GM21528 (cell line): ENCODE data around the gene SUMO4.
"Not testable (repeated sequence)": the region's sequence is repeated elsewhere in the genome, so short reads cannot be mapped to it uniquely, and the experiment has no call there.

Experiments
- ATAC-seq: cut with Tn5 transposase; IDR thresholded peaks from one replicate; pipeline ENCODE4 v1.9.1; 2021; ENCODE audit warnings: mild to moderate bottlenecking, moderate library complexity; ENCODE audit not compliant: unreplicated experiment, low FRiP score

SUMO4 gene

GRCh38 chr6:149429427-149430360, 29.6 kb downstream of the SUMO4 start:
- no peak for ATAC-seq

- peak; percentile 93 for ATAC-seq
Observed at GRCh38 chr6:149431905-149432775, 32.1 kb downstream of the SUMO4 start.

- ATAC-seq = no peak
Observed at GRCh38 chr6:149433405-149433804, 33.3 kb downstream of the SUMO4 start.

GRCh38 chr6:149433881-149434280, 33.8 kb downstream of the SUMO4 start:
- ATAC-seq = no peak

GRCh38 chr6:149435919-149436586, 36.0 kb downstream of the SUMO4 start:
- ATAC-seq = no peak

- ATAC-seq = no peak
Observed at GRCh38 chr6:149436647-149437046, 36.6 kb downstream of the SUMO4 start.

- ATAC-seq = no peak
Observed at GRCh38 chr6:149437212-149437611, 37.1 kb downstream of the SUMO4 start.

GRCh38 chr6:149438855-149439254, 38.8 kb downstream of the SUMO4 start:
- ATAC-seq = no peak

GRCh38 chr6:149439626-149440025, 39.6 kb downstream of the SUMO4 start:
- no peak for ATAC-seq

- ATAC-seq = no peak
Observed at GRCh38 chr6:149440735-149441671, 40.9 kb downstream of the SUMO4 start.

- ATAC-seq = no peak
Observed at GRCh38 chr6:149441740-149442139, 41.7 kb downstream of the SUMO4 start.

GRCh38 chr6:149443411-149444181, 43.5 kb downstream of the SUMO4 start:
- no peak for ATAC-seq

GRCh38 chr6:149444360-149445094, 44.5 kb downstream of the SUMO4 start:
- not testable (repeated sequence) for ATAC-seq

GRCh38 chr6:149445095-149445466, 45.0 kb downstream of the SUMO4 start:
- no peak for ATAC-seq

- no peak for ATAC-seq
Observed at GRCh38 chr6:149445573-149445972, 45.5 kb downstream of the SUMO4 start.

GRCh38 chr6:149446791-149447376, 46.8 kb downstream of the SUMO4 start:
- no peak for ATAC-seq

GRCh38 chr6:149448821-149449453, 48.9 kb downstream of the SUMO4 start:
- ATAC-seq = no peak
